Spleen (tissue), 7 donors: Measurements from ENCODE around the gene JMJD1C.

Experiments used
- CTCF ChIP-seq, 11 experiments: fragments of 200-600 bp in 7 of 11; fragments of 450-650 bp in 4 of 11; sonication (generic) in 4 of 11; IDR thresholded peaks in 8 of 11; conservative IDR thresholded peaks in 3 of 11; 1 replicate in 7 of 11; 2 replicates in 4 of 11; pipeline versions ENCODE4 v1.4.0 to v1.8.0; 2016 to 2021; ENCODE audit warnings: antibody characterized with exemption in 11 of 11, inconsistent platforms in 4 of 11, mild to moderate bottlenecking in 1 of 11
- POLR2A ChIP-seq, 3 donors: fragments of 450-650 bp; IDR thresholded peaks; one replicate each; pipeline ENCODE4 v1.5.1; 2017; ENCODE audit warnings: antibody characterized with exemption in 3 of 3, mild to moderate bottlenecking in 1 of 3
- donor health status: DM: no; HTN: no; CAD: no; lungs with moderate emphysema.
- donor health status: DM: no; HTN: no; CAD: no.
- donor health status: DM: no; HTN: no; CAD: no.

GRCh38 chr10:63204667-63205391 lies 260.9 kb downstream of the JMJD1C start:
- TF ChIP-seq POLR2A (IDR thresholded peaks at IDR 0.05) (no peak), CTCF (IDR thresholded peaks at IDR 0.05 in 8 of 11, conservative IDR thresholded peaks at IDR 0.05 in 3 of 11) (no peak)
